HL-60 (cell line): Measurements from ENCODE around the gene LENEP.

Experiments used
- DNase-seq, 2 experiments: peaks; one replicate each; pipeline ENCODE4 v3.0.0-alpha.2; 2010 to 2020; ENCODE audit warnings: low read depth in 1 of 2, low spot score in 1 of 2
- H3K27ac ChIP-seq: fragments of 250-450 bp; sonication (Bioruptor Pico); replicated peaks from 2 replicates; pipeline ENCODE4 v1.5.1; 2020; ENCODE audit warnings: mild to moderate bottlenecking, moderate library complexity
- H3K27me3 ChIP-seq: fragments of 250-450 bp; sonication (Bioruptor Pico); 2 replicates; pipeline ENCODE4 v1.5.1; 2021; ENCODE audit warnings: mild to moderate bottlenecking, moderate library complexity; ENCODE audit not compliant: insufficient read depth, poor library complexity, severe bottlenecking
- H3K4me3 ChIP-seq: replicated peaks from 2 replicates; pipeline ENCODE4 v1.5.1; 2011; ENCODE audit warnings: mild to moderate bottlenecking, control low read depth, low read length; ENCODE audit not compliant: insufficient read depth
- GABPA ChIP-seq: IDR thresholded peaks from 2 replicates; pipeline ENCODE4 v1.6.1; 2012; ENCODE audit warnings: low read depth
- POLR2AphosphoS5 ChIP-seq: IDR thresholded peaks from 2 replicates; pipeline ENCODE4 v1.6.1; 2012; ENCODE audit warnings: low read depth
- SPI1 ChIP-seq: IDR thresholded peaks from 2 replicates; pipeline ENCODE4 v1.6.1; 2012; ENCODE audit warnings: low read depth, mild to moderate bottlenecking, borderline replicate concordance
- TF ChIP-seq, protein P1 (sequence below): IDR thresholded peaks from 2 replicates; pipeline ENCODE4 v1.6.1; 2012; ENCODE audit warnings: low read depth; ENCODE audit not compliant: insufficient replicate concordance
- TF ChIP-seq, protein P2 (sequence below): IDR thresholded peaks from one replicate; pipeline ENCODE4 v1.5.1; 2011; ENCODE audit warnings: low read length, control low read depth, inconsistent platforms; ENCODE audit not compliant: insufficient read depth

The LENEP gene

DNA sequence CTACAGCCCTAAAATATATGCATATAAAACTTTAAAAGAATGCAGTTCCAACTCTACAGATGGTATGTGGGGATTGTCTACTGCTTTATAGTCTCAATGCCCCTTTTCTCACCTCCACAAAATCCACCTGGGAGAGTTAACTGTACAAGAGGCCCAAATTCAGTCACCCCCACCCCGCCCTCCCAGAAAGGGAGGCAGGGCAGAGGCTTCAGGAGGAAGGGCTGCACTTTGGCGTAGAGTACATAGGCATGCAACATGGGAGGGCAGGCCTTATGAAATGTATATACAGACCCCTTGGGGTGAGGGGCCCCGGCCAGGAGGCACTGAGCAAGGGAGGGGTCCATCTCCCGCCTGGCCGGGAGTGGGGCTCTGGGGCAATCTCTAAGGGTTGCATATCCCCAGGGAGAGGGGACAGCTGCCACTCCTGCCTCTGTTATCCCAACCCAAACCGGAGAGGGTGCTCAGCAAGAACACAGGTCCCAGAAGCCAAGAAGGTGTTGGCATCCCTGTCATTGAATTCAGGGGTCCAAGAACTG is 30.5 kb upstream of the LENEP start:
- no peak for TF ChIP-seq GABPA
- TF ChIP-seq, protein P1, sequence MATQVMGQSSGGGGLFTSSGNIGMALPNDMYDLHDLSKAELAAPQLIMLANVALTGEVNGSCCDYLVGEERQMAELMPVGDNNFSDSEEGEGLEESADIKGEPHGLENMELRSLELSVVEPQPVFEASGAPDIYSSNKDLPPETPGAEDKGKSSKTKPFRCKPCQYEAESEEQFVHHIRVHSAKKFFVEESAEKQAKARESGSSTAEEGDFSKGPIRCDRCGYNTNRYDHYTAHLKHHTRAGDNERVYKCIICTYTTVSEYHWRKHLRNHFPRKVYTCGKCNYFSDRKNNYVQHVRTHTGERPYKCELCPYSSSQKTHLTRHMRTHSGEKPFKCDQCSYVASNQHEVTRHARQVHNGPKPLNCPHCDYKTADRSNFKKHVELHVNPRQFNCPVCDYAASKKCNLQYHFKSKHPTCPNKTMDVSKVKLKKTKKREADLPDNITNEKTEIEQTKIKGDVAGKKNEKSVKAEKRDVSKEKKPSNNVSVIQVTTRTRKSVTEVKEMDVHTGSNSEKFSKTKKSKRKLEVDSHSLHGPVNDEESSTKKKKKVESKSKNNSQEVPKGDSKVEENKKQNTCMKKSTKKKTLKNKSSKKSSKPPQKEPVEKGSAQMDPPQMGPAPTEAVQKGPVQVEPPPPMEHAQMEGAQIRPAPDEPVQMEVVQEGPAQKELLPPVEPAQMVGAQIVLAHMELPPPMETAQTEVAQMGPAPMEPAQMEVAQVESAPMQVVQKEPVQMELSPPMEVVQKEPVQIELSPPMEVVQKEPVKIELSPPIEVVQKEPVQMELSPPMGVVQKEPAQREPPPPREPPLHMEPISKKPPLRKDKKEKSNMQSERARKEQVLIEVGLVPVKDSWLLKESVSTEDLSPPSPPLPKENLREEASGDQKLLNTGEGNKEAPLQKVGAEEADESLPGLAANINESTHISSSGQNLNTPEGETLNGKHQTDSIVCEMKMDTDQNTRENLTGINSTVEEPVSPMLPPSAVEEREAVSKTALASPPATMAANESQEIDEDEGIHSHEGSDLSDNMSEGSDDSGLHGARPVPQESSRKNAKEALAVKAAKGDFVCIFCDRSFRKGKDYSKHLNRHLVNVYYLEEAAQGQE: no peak
- no peak for TF ChIP-seq SPI1
- no peak for TF ChIP-seq POLR2AphosphoS5
- TF ChIP-seq, protein P2, sequence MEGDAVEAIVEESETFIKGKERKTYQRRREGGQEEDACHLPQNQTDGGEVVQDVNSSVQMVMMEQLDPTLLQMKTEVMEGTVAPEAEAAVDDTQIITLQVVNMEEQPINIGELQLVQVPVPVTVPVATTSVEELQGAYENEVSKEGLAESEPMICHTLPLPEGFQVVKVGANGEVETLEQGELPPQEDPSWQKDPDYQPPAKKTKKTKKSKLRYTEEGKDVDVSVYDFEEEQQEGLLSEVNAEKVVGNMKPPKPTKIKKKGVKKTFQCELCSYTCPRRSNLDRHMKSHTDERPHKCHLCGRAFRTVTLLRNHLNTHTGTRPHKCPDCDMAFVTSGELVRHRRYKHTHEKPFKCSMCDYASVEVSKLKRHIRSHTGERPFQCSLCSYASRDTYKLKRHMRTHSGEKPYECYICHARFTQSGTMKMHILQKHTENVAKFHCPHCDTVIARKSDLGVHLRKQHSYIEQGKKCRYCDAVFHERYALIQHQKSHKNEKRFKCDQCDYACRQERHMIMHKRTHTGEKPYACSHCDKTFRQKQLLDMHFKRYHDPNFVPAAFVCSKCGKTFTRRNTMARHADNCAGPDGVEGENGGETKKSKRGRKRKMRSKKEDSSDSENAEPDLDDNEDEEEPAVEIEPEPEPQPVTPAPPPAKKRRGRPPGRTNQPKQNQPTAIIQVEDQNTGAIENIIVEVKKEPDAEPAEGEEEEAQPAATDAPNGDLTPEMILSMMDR: no peak
- no peaks in the 10 kb centered on the region for H3K27me3 ChIP-seq
- H3K27ac ChIP-seq: peak overlapping the region; percentile 97
- H3K4me3 ChIP-seq: peak overlapping the region; percentile 79; the same call in 1 of the 2 replicates
- no peak for DNase-seq

DNA sequence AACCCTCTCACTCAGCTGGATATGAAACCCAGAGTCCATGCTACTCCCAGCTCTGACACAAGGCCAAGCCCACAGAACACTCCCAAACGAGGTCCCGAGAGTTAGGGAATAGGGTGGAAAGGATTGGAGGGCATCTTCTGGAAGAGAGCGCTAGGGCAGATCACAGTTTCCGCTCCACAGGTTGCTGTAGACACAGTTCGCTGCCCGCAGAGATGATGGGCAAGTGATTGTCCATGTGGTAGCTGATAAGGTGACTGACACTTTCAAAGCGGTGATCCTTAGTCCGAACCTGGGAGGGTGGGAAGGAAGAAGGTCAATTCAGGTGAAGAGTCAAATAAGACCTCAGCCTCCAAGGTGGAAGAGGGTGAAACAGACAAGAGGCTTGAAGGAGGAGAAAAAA is 29.7 kb upstream of the LENEP start:
- TF ChIP-seq, protein P1: no peak
- no peak for TF ChIP-seq GABPA
- TF ChIP-seq, protein P2: no peak
- no peak for TF ChIP-seq SPI1
- TF ChIP-seq POLR2AphosphoS5: no peak
- no peak overlapping the region for H3K4me3 ChIP-seq
- DNase-seq: no peak
- H3K27me3 ChIP-seq: no peaks in the 10 kb centered on the region
- no peak overlapping the region for H3K27ac ChIP-seq

DNA sequence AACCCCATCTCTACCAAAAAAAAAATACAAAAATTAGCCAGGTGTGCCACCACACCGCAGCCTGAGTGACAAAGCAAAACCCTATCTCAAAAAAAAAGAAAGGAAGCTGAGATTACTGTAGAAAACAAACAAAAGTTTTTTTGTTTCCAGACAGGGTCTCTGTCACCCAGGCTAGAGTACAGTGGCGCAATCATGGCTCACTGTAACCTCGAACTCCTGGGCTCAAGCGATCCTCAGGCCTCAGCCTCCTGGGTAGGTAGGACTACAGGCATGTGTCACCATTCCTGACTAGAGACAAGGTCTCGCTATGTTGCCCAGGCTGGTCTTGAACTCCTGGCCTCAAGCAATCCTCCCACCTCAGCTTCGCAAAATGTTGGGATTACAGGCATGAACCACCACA is 29.0 kb upstream of the LENEP start:
- H3K4me3 ChIP-seq: no peak overlapping the region
- TF ChIP-seq SPI1: no peak
- TF ChIP-seq, protein P1: no peak
- no peak overlapping the region for H3K27ac ChIP-seq
- DNase-seq: no peak
- H3K27me3 ChIP-seq: no peaks in the 10 kb centered on the region

DNA sequence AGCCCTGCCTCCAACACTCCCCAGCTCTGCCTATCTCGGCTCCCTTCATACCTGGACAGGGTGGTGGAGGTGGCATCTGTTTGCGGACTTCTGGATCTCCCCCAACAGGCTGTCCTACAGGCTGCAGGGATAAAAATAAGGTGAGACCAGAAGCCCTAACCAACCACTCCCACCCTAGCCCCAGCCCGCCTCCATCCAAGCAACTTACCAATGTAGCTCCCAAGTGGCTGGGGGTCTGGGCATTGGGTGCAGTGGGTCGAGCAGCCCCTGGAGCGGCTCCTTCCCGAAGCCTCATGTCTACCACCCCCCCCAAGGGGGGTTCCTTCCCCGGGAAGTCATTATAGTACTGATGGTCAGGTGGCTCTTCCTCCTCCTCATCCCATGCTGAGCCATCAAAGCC is 27.3 kb upstream of the LENEP start:
- TF ChIP-seq, protein P1: no peak
- no peak for TF ChIP-seq SPI1
- no peak for TF ChIP-seq GABPA
- TF ChIP-seq, protein P2: no peak
- TF ChIP-seq POLR2AphosphoS5: no peak
- Histone ChIP-seq H3K4me3 (no peak overlapping the region), H3K27me3 (no peaks in the 10 kb centered on the region), H3K27ac (no peak overlapping the region)
- DNase-seq: no peak
